HG03060 (cell line): ENCODE measurements around the gene MTG2.

Experiments
- ATAC-seq: cut with Tn5 transposase; IDR thresholded peaks from one replicate; pipeline ENCODE4 v1.9.1; 2021; ENCODE audit warnings: low read depth, moderate number of reproducible peaks; ENCODE audit not compliant: unreplicated experiment

MTG2 gene, protein sequence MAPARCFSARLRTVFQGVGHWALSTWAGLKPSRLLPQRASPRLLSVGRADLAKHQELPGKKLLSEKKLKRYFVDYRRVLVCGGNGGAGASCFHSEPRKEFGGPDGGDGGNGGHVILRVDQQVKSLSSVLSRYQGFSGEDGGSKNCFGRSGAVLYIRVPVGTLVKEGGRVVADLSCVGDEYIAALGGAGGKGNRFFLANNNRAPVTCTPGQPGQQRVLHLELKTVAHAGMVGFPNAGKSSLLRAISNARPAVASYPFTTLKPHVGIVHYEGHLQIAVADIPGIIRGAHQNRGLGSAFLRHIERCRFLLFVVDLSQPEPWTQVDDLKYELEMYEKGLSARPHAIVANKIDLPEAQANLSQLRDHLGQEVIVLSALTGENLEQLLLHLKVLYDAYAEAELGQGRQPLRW

GRCh38 chr20:62182469-62183425, at the start of gene MTG2:
MTG2 (plus strand) TSS chr20:62183028; CDS start chr20:62193421, 10,393 bp downstream.
- peak; percentile 89 for ATAC-seq

DNA sequence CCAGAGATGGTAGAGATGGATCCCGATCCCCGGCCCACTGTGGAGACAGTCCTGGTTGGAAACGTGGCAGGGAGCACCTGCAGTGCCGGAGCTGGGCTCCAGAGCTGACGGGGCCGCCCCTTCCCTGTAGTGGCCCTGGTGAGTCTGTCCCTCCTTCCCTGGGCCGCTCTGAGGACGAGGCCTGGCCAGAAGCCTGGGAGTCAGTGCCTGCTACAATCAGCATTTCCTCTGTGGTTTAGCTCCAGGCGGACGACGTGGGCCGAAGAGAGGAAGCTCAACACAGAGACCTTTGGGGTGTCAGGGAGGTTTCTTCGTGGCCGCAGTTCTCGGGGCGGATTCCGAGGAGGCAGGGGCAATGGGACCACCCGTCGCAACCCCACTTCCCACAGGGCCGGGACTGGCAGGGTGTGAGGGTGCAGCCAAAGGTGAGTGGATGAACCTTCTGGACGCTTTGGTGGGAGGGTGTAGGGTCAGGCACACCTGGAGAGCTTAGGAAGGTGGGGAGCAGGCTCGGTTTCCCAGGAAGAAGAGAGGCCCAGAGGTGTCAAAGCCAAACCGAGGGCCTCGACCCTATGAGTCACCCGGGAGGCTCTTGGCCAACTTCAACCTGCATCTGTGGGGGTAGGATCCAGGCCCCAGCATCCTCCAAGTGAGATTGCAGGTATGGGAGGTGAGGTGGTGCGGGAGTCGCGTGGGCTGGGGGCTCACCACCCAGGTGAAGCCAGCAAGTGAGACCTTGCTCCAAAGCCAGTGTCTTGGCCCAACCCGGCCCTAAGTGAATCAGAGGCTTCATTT, 49.6 kb upstream of the MTG2 start:
- no peak for ATAC-seq

- ATAC-seq: no peak
Measured at GRCh38 chr20:62133864-62134263, 49.0 kb upstream of the MTG2 start.

DNA sequence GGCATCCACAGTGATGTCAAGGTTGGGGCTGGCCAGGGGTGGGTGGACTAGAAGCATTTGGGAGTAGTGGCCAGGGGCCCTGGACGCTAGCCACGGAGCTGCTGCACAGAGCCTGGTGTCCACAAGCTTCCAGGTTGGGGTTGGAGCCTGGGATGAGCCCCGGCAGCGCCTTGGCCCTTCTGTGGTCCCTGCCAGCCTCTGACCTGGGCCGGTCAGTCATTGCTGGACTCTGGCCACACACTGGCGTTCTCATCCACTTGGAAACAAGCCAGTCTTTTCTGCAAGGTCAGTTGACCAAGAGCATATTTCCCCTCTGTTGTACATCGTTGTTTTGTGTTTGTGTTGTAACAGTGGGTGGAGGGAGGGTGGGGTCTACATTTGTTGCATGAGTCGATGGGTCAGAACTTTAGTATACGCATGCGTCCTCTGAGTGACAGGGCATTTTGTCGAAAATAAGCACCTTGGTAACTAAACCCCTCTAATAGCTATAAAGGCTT, 48.0 kb upstream of the MTG2 start:
- no peak for ATAC-seq

DNA sequence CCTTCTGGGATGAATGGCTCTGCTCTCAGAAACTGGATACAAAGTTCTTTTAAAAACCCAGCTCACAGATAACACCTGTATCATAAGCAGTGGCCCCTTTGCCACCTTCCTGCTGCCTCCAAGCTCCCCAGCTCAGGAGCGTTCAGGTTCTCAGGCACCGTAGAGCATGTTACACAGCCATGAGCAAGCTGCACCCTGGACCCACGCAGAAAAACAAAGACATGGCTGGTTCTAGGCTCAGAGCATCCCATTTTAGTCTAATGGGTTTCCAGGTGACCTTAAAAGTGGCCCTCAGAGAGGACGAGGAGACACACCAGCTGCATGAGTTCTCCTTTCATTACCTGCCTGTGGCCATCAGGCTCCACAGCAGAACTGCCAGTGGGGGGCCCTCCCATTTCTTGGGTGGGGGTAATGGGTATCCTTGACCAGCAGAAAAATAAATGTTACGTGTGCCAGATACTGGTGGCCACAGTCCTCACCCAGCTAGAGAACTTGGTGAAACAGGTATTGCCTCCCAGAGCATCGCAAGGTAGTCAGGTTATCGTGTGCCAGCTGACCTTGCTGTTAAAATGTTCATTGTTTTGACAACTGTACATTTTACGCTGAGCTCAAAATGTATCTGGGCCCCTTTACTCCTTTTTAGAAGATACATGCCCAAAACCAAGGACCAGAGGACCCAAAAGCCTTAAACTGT, 47.1 kb upstream of the MTG2 start:
- no peak for ATAC-seq

DNA sequence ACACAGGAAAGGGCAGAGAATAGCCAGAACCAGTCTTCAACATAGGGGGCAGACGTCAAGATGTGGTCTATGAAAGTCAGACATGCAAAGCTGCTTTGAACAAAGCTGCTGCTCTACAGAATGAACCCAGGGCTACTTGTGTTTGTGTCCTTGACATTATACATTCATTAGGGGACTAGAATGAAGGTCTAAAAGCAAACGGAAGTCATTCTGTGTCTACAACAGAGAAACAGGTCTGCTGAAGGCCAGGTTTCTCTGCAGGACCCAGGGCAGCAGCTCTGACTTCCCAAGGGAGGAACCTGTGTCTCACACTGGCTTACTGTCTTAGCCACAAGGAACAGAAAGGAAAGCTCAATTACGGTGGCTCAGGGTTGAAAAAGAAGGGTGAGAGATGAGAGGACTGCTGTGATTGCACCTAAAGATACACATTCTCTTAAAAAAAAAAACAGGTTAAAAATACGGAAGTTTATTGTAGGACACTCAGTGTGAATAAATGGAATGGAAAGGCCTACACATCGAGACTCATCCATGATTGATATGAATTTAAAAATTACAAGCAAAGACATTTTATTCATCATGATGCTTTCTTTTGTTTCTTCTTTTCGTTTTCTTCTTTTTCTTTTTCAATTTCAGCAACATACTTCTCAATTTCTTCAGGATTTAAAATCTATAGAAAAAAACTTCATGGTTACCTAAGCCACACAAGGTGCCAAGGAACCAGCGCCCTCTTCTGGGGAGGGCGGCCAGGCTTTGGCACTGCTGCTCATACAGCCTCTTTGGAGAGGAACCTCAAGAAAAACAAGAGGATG, 46.3 kb upstream of the MTG2 start:
- ATAC-seq: no peak

DNA sequence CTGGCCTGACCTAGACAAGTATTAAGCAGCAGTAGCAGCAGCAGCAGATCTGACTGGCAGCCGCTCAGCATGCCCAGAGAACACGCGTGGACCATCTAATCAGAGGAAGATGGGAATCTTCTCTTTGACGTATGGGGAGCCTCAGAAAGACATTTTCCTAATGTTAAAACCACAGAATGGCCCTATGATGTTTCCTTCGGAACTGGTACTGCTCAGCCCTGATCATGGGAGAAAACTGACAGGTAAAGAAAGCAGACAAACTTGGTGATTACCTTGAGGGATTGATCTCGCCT, 45.8 kb upstream of the MTG2 start:
- ATAC-seq: no peak

DNA sequence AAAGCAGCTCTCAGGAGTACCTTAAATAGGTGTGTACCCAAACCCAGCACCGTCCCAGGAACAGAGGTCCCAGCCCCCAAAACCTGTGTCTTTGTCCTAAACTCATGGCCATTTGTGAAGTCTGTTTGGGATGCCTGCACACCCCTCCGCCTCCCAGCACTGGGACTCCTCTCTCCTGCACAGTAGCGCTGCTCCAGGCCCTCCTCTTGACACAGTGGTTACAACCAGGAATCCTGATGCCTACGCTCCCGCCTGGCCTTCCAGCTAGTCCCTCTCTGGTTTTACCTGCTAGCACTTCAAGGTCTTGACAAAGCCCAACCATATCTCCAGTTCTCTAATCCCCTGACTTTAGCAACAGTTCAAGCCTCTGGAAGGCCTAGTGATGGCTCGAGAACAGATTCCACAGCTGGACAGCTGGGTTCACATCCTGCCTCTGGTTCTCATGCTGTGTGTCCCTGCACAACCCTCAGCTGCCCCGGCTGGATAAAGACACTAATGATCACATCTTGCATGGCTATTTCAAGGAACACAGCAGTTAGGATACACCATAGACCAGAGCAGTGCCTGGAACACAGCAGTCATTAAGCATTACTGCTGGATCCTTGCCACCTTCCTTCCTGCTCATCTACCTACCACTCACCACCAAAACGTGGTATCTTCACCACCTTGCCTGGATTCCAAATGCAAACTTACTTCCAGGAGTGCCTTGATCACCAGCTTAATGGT, 45.2 kb upstream of the MTG2 start:
- no peak for ATAC-seq

- no peak for ATAC-seq
Measured at GRCh38 chr20:62138204-62138543, 44.7 kb upstream of the MTG2 start.

DNA sequence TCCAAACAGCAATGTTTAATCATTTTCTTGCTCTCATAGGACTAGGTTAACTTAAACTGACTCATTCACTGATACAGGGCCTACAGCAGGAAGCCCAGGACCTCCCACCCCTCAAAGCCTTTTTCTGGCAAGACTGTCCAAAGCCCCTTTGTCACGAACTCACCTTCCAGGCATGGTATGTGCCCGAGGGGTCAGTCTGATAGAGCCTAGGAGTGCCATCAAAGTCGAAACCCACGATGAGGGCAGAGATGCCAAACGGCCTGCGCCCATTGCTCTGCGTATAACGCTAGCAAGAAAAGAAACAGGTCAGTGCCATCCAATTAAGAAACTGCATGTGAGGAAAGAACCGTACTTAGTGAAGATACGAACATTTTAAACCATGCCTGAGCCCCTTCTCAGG, 43.9 kb upstream of the MTG2 start:
- ATAC-seq: no peak

DNA sequence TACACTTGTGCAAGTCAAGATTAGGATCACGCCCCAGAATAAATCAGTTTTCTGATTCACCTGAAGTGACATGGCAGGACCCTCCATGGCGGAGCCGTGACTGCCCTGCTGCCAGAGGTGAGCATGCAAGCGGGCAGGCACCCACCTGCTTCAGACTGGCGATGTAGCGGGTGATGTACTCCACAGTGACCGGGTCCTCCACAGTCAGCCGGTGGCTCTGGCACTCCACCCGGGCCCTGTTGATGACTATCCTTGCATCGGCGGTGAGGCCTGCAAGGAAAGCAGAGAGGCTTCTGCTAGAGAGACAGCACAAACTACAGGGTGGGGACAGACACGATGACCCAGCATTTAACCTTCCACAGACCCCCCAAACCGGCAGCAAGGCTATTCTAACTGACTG, 43.2 kb upstream of the MTG2 start:
- no peak for ATAC-seq

DNA sequence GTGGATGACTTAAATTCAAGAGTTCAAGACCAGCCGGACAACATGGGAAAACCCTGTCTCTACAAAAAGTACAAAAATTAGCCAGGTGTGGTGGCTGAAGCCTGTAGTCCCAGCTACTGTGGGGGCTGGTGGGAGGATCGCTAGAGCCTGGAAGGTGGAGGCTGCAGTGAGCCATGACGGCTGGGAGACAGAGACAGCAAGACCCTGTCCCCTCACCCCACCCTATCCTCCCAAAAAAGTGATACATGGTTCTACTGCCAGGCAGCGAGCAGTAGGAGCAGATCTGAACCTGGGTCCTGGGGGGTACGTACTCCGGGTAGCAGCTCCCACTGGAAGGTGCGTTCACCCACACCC, 41.8 kb upstream of the MTG2 start:
- no peak for ATAC-seq

GRCh38 chr20:62141397-62142251, 41.2 kb upstream of the MTG2 start:
- no peak for ATAC-seq

DNA sequence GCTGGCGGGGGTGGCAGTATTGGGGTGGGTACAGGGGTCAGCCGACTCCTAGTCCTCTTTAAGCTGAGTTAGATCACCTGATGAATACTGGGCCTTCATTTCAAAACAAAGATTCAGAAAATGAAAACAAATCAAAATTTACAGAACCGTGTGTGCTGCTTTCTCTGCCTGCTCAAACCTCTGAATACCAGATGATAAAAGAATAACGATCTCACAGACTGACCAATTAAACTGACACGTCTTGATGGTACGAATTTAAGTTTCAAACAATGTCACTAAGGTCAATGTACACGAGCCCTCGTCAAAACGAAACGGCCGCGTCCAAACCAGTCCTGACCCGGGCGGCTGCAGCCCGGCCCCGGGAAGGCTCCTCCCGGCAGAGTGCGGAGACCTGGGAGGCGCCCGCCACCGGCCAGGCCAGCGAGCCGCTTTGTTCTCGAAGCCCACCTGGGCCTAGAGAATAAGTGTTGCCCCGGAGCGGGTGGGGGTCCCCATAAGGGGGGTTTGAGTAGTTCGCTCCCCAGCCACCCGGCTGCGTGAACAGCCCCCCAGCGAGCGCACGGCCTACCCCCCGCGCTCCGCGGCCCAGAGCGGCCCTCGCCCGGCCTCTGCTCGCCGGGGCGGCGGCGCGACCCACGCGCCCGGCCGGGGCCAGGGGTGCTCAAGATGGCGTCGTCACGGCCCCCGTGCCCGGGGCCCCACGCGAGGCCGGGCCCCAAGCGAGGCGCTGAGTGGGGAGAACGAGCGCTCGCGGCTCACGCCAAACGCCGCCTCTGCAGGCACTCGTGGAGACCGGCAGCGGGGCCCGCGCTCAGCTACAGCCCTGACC, 40.4 kb upstream of the MTG2 start:
- peak; percentile 10 for ATAC-seq

- ATAC-seq: peak; percentile 32
Measured at GRCh38 chr20:62143081-62143956, 39.5 kb upstream of the MTG2 start, which contains the start of the genes PSMA7 and SS18L1. PSMA7 (minus strand) TSS chr20:62143394; CDS start chr20:62143303, 91 bp downstream. SS18L1 (plus strand) TSS chr20:62143769; CDS start chr20:62143821, 52 bp downstream.
